Effector CD4-positive, alpha-beta T cell (primary cell): ENCODE measurements around the gene AMFR.
"Not testable (repeated sequence)": the region's sequence is repeated elsewhere in the genome, so short reads cannot be mapped to it uniquely, and the experiment has no call there.

Experiments
- DNase-seq: peaks from one replicate; pipeline ENCODE4 v3.0.0-alpha.2; 2020

AMFR gene

GRCh38 chr16:56387396-56387795, 37.9 kb downstream of the AMFR start:
- no peak for DNase-seq

DNA sequence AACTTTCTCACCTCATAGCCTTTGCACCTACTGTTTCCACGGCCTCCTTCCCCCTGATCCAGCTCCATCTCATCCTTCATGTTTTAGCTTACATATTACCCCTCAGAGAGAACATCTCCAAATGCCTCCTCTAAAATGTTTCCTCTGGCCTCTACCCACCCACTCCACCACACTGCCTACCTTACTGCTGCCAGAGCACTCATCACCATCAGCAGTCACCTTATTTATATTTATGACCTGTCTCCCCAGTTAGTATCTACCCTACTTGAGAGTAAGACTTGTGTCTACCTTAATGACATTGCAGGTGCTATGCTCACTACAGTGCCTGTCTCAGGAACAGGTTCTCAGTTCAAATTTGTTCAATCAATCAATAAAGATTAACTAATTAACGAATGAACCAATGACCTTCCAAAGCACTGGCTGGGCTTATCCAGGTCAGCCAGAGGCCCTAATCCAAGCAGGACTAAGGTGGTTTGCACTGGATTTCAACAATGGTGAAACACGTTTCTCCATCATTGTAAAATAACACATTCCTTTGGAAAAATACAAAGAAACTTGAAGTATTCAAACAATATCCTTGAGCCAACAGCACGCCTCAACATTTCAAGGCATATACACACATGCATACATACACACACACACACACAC, 41.1 kb downstream of the AMFR start:
- DNase-seq = no peak

DNA sequence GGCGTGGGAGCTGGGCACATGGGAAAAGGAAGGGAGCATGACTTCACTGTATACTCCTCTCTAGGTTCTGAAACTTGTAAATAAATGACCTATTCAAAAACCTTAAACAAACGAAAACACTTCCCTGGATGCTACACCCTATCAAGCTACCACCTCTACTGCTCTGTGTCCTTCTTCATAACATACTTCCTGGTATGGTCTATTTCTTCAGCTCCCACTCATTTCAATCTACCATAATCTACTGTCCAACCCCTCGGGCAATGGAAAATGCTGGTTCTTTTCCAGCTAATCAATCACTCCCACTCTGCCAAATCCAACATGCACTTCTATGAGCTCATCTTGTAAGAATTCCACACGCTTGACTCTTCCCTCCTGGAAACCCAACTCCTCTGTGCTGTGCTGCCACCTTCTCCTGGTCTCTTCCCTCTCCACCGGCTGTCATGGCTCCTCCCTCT, 42.4 kb downstream of the AMFR start:
- no peak for DNase-seq

GRCh38 chr16:56382459-56382858, 42.9 kb downstream of the AMFR start:
- DNase-seq = no peak

- not testable (repeated sequence) for DNase-seq
Observed at GRCh38 chr16:56380778-56381485, 44.4 kb downstream of the AMFR start.

DNA sequence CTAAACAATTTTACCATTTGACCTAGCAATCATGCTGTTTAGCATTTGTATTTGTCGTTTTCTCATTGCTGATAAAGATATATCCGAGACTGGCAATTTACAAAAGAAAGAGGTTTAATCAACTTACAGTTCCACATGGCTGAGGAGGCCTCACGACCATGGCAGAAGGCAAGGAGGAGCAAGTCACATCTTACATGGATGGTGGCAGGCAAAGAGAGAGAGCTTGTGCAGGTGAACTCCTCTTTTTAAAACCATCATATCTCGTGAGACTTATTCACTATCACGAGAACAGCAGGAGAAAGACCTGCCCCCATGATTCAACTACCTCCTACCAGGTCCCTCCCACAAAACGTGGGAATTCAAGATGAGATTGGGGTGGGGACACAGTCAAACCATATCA, 46.3 kb downstream of the AMFR start:
- not testable (repeated sequence) for DNase-seq

- DNase-seq = not testable (repeated sequence)
Observed at GRCh38 chr16:56375792-56376191, 49.6 kb downstream of the AMFR start.

GRCh38 chr16:56373003-56373402, 52.3 kb downstream of the AMFR start:
- DNase-seq = no peak

GRCh38 chr16:56372013-56372634, 53.2 kb downstream of the AMFR start:
- no peak for DNase-seq

DNA sequence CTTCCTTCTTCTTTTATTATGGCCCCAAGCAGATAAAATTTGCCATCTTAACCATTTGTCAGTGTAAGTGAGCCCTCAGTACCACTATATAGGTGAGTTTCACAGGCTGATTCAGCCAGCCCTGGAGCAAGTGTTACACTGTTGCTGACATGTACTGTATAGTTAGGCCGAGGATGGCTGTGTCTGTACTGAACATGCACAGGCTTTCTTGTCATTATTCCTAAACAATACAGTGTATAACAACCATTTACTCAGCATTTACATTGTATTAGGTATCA, 53.7 kb downstream of the AMFR start:
- DNase-seq = no peak

GRCh38 chr16:56370875-56371659, 54.3 kb downstream of the AMFR start:
- DNase-seq = no peak

- DNase-seq = no peak
Observed at GRCh38 chr16:56370185-56370874, 55.0 kb downstream of the AMFR start.

DNA sequence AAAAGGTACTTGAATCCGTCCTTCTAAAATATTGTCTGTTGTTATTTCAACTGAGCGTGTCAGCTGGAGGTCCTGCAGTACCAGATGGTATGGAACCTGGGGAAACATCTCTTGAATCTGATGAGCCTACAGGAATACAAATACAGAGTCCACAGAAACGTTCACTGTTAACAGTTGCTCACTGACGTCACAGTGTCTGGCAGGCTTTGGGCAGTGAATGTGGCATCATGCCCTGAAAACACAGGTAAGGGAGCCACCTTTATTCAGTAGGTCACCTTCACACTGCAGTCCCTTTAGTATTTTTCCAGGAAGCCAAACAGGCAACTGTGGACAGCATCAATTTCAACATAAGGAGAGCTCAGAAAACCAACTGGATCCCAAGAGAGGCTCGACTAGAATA, 56.1 kb downstream of the AMFR start:
- no peak for DNase-seq

GRCh38 chr16:56368545-56368944, 56.8 kb downstream of the AMFR start:
- DNase-seq = no peak

DNA sequence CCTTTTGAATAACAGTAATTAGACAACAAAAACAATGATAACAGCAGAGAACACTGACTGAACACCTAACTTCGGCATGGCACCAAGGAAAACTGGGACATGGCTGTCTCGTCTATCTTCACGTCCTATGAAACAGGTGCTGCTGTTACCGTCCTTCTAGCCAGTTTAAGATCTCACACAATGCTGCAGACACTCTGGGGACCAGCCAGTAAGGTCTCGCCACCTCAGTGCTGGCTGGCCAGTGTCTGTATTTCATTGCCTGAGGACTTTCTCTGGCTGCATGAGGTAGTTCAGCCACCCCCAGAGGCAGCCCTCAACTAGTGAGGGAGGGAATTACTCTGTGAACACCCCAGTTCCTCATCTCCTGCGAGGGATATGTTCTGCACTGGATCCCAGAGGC, 57.6 kb downstream of the AMFR start:
- no peak for DNase-seq

- no peak for DNase-seq
Observed at GRCh38 chr16:56366945-56367344, 58.4 kb downstream of the AMFR start.

DNA sequence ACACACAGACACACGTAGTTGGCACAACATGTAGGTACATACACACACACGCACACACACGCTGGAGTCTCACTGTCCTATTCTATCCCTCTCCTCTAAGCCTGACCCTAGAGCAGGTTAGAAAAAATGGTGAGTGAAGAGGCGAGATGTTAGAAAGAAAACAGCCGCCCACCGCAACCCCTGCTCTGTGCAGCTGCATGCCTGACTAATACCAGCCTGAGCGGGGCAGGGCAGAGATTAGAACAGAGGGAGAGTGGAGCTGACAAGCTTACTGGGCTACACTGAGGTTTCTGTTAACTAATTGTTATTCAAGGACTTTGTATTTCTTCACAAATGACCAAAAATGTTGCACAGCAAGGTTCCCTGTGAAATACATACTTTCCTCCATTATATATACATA, 59.8 kb downstream of the AMFR start:
- no peak for DNase-seq

DNA sequence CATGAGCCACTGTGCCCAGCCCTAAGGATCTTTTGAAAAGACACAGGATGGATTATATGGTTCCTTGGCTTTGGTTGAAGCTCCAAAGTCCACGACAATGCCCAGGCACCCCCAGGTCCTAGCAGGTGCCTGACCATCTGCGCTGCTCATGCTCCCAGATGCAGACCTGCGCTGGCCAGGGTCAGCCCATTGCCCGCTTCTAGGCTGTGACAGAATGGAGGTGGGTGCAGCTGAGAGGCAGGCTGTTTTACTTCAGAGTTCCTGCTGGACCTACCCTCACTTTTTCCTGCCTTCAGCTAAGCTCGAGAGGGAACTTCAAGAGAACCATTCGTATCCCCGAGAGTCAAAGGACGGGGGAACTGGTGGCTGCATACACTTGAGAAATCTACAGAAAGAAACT, 60.5 kb downstream of the AMFR start:
- no peak for DNase-seq

- no peak for DNase-seq
Observed at GRCh38 chr16:56363781-56364565, 61.4 kb downstream of the AMFR start.

GRCh38 chr16:56363181-56363716, 62.1 kb downstream of the AMFR start:
- DNase-seq = no peak

DNA sequence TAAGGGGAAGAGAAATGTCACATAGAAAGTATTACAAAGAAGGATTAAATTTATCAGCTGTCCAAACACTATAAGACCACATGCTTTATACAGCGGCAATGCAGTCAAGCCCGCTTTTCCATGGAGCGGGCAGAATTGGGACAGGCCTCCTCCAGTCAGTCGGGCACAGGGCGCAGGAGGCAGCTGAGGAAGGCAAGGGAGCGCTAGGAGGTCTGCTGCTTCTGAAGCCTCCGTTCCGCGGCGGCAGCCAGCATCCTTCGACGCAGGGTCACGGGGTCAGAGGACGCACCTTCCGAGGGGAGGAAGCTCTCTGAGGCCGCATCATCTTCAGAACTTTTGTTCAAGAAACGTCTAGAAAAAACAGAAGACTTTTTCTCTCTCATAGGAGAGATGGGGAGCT, 62.6 kb downstream of the AMFR start:
- no peak for DNase-seq
